ENCODE measurements around the gene UROC1.
"Not testable (repeated sequence)": the region's sequence is repeated elsewhere in the genome, so short reads cannot be mapped to it uniquely, and the experiment has no call there.

The UROC1 gene

GRCh38 chr3:126547721-126548120 is 30.1 kb upstream of the UROC1 start:
- no peak for DNase-seq (ENCODE audit: low read depth in 3 of 3)

- DNase-seq (ENCODE audit: low read depth in 3 of 3) = no peak
Measured at GRCh38 chr3:126546549-126547239, 29.1 kb upstream of the UROC1 start.

GRCh38 chr3:126546013-126546412 is 28.4 kb upstream of the UROC1 start:
- no peak for DNase-seq (ENCODE audit: low read depth in 3 of 3)

GRCh38 chr3:126545544-126545943 is 28.0 kb upstream of the UROC1 start:
- DNase-seq (ENCODE audit: low read depth in 3 of 3) = no peak

GRCh38 chr3:126544596-126545281 is 27.2 kb upstream of the UROC1 start:
- DNase-seq (ENCODE audit: low read depth in 3 of 3) = no peak

- DNase-seq (ENCODE audit: low read depth in 3 of 3) = no peak
Measured at GRCh38 chr3:126543457-126544061, 26.0 kb upstream of the UROC1 start.

- DNase-seq (ENCODE audit: low read depth in 3 of 3) = no peak
Measured at GRCh38 chr3:126542340-126543241, 25.0 kb upstream of the UROC1 start.

GRCh38 chr3:126541628-126542339 is 24.2 kb upstream of the UROC1 start:
- DNase-seq (ENCODE audit: low read depth in 3 of 3) = no peak

- DNase-seq (ENCODE audit: low read depth in 3 of 3) = no peak
Measured at GRCh38 chr3:126540951-126541627, 23.5 kb upstream of the UROC1 start.

- no peak for DNase-seq (ENCODE audit: low read depth in 3 of 3)
Measured at GRCh38 chr3:126540342-126540849, 22.8 kb upstream of the UROC1 start.

- no peak for DNase-seq (ENCODE audit: low read depth in 3 of 3)
Measured at GRCh38 chr3:126539558-126540250, 22.1 kb upstream of the UROC1 start.

- DNase-seq (ENCODE audit: low read depth in 3 of 3) = no peak
Measured at GRCh38 chr3:126538966-126539365, 21.4 kb upstream of the UROC1 start.

- DNase-seq (ENCODE audit: low read depth in 3 of 3) = no peak
Measured at GRCh38 chr3:126538316-126538715, 20.7 kb upstream of the UROC1 start.

- no peak for DNase-seq (ENCODE audit: low read depth in 3 of 3)
Measured at GRCh38 chr3:126537730-126538281, 20.2 kb upstream of the UROC1 start.

- DNase-seq (ENCODE audit: low read depth in 3 of 3) = no peak
Measured at GRCh38 chr3:126537116-126537729, 19.6 kb upstream of the UROC1 start.

GRCh38 chr3:126536126-126536525 is 18.6 kb upstream of the UROC1 start:
- no peak for DNase-seq (ENCODE audit: low read depth in 3 of 3)

GRCh38 chr3:126535636-126536035 is 18.1 kb upstream of the UROC1 start:
- no peak for DNase-seq (ENCODE audit: low read depth in 3 of 3)

- not testable (repeated sequence) for DNase-seq (ENCODE audit: low read depth in 3 of 3)
Measured at GRCh38 chr3:126534716-126535115, 17.1 kb upstream of the UROC1 start.

- DNase-seq (ENCODE audit: low read depth in 3 of 3) = no peak
Measured at GRCh38 chr3:126533506-126533905, 15.9 kb upstream of the UROC1 start.
